Brain microvascular endothelial cell (primary cell): Measurements from ENCODE around the gene ARHGAP9.
"Not testable (repeated sequence)": the region's sequence is repeated elsewhere in the genome, so short reads cannot be mapped to it uniquely, and the experiment has no call there.

Source experiments
- DNase-seq: peaks from one replicate; pipeline ENCODE4 v3.0.0-alpha.2; 2020
- H3K27ac ChIP-seq: fragments of 250-450 bp; sonication (Bioruptor Pico); 2 replicates; pipeline ENCODE4 v1.5.1; 2020; ENCODE audit warnings: mild to moderate bottlenecking, moderate library complexity
- H3K27me3 ChIP-seq: fragments of 250-450 bp; sonication (Bioruptor Pico); replicated peaks from 2 replicates; pipeline ENCODE4 v1.5.1; 2020; ENCODE audit warnings: mild to moderate bottlenecking
- H3K36me3 ChIP-seq: fragments of 250-450 bp; sonication (Bioruptor Pico); replicated peaks from 2 replicates; pipeline ENCODE4 v1.5.1; 2020; ENCODE audit warnings: mild to moderate bottlenecking
- H3K4me3 ChIP-seq: 2 replicates; pipeline ENCODE4 v1.5.1; 2011; ENCODE audit warnings: low read depth, mild to moderate bottlenecking, control low read depth, low read length, moderate library complexity
- in situ Hi-C: cut with HindIII; loops from 2 replicates; pipeline ENCODE4 v1.10.0; 2017; ENCODE audit warnings: low sequenced_read_pairs, low pct_ligation_motif_present
- TF ChIP-seq, protein P1 (sequence below): IDR thresholded peaks from 2 replicates; pipeline ENCODE4 v1.5.1; 2011; ENCODE audit warnings: low read depth, mild to moderate bottlenecking, moderate library complexity, low read length, control low read depth, inconsistent platforms; ENCODE audit errors: missing control alignments

Gene ARHGAP9

DNA sequence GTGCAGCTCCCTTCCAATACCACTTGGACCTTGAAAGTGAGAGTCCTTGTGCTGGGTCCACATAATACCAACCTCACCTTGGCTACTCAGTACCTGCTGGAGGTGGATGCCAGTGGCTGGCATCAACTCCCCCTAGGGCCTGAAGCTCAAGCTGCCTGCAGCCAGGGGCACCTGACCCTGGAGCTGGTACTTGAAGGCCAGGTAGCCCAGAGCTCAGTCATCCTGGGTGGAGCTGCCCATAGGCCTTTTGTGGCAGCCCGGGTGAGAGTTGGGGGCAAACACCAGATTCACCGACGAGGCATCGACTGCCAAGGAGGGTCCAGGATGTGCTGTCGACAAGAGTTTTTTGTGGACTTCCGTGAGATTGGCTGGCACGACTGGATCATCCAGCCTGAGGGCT lies 30.3 kb downstream of the ARHGAP9 start:
- H3K4me3 ChIP-seq, result no peak overlapping the region
- no peaks in the 10 kb centered on the region for H3K36me3 ChIP-seq
- TF ChIP-seq, protein P1, sequence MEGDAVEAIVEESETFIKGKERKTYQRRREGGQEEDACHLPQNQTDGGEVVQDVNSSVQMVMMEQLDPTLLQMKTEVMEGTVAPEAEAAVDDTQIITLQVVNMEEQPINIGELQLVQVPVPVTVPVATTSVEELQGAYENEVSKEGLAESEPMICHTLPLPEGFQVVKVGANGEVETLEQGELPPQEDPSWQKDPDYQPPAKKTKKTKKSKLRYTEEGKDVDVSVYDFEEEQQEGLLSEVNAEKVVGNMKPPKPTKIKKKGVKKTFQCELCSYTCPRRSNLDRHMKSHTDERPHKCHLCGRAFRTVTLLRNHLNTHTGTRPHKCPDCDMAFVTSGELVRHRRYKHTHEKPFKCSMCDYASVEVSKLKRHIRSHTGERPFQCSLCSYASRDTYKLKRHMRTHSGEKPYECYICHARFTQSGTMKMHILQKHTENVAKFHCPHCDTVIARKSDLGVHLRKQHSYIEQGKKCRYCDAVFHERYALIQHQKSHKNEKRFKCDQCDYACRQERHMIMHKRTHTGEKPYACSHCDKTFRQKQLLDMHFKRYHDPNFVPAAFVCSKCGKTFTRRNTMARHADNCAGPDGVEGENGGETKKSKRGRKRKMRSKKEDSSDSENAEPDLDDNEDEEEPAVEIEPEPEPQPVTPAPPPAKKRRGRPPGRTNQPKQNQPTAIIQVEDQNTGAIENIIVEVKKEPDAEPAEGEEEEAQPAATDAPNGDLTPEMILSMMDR, result no peak
- no peaks in the 10 kb centered on the region for H3K27me3 ChIP-seq
- in situ Hi-C loops, result no loop called here
- no peak overlapping the region for H3K27ac ChIP-seq
- no peak for DNase-seq

DNA sequence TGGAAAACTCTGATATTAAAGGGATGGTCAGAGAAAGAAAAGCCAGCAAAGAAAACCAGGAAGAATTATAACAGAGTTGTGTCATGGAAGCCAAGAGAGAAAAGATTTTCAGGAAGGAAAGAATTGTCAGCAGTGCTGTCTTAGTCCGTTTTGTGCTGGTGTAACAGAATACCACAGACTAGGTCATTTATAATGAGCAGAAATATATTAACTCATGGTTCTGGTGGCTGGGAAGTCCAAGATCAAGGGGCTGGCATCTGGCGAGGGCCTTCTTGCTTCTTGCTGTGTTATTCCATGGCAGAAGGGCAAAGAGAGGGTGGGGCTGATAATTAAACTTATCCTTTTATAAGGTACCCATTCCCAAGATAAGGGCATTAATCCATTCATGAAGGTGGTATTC lies 31.0 kb downstream of the ARHGAP9 start:
- in situ Hi-C loops, result no loop called here
- DNase-seq, result no peak
- TF ChIP-seq, protein P1, result no peak
- no peaks in the 10 kb centered on the region for H3K27me3 ChIP-seq
- no peak overlapping the region for H3K27ac ChIP-seq
- no peaks in the 10 kb centered on the region for H3K36me3 ChIP-seq
- no peak overlapping the region for H3K4me3 ChIP-seq

DNA sequence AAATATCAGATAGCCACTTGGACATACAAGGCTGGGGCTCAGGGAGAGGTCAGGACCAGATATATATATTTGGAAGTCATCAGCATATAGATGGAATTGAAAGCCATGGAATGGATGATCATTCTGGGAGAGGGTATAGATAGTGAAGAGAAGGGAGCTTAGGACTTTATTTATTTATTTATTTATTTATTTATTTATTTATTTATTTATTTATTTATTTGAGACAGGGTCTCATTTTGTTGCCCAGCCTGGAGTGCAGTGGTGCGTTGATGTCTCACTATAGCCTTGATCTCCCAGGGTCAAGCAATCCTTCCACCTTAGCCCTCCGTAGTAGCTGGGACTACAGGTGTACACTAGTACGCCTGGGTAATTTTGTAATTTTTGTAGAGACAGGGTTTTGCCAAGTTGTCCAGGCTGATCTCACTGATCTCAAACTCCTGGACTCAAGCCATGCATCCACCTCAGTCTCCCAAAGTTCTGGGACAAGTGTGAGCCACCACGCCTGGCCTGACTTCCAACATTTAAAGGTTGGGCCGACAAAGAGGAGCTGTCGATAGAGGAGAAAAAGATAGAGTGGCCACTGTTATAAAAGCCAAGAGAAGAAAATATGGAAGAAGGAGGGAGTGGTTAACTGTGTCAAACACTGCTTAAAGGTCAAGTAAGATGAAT lies 33.2 kb downstream of the ARHGAP9 start:
- H3K27me3 ChIP-seq, result no peaks in the 10 kb centered on the region
- no peak overlapping the region for H3K4me3 ChIP-seq
- no peak for DNase-seq
- in situ Hi-C loops, result no loop called here
- H3K27ac ChIP-seq, result no peak overlapping the region
- TF ChIP-seq, protein P1, result no peak
- no peaks in the 10 kb centered on the region for H3K36me3 ChIP-seq

DNA sequence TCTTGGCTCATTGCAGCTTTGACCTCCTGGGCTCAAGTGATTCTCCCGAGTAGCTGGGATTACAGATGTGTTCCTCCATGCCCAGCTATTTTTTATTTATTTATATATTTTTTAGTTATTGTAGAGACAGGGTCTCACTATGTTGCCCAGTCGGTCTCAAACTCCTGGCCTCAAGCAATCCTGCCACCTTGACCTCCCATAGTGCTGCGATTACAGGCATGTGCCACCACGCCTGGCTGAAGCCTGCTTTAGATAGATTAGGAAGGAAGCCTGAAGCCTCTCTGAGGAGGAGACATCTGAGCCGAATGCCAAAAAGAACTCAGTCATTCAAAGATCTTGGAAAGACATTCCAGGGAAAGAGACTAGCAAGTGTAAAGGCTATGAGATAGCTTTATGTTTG lies 34.9 kb downstream of the ARHGAP9 start:
- TF ChIP-seq, protein P1, result no peak
- in situ Hi-C loops, result no loop called here
- no peak for DNase-seq

DNA sequence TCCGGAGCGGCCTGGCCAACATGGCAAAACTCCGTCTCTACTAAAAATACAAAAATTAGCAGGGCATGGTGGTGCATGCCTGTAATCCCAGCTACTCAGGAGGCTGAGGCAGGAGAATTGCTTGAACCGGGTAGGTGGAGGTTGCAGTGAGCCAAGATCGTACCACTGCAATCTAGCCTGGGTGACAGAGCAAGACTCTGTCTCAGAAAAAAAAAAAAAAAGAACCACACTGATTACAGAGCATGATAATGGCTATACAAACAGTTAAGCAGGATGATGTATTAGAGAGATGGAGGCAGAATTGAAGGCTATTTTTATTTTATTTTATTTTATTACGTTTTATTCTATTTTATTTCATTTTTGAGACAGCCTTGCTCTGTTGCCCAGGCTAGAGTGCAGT lies 35.3 kb downstream of the ARHGAP9 start:
- H3K27ac ChIP-seq, in situ Hi-C loops, DNase-seq, H3K36me3 ChIP-seq, H3K27me3 ChIP-seq, H3K4me3 ChIP-seq: not testable (repeated sequence)

More for the DNA sequence above, 34.9 kb downstream of the ARHGAP9 start:
- H3K27me3 ChIP-seq, result no peaks in the 10 kb centered on the region
- no peak overlapping the region for H3K27ac ChIP-seq
- H3K36me3 ChIP-seq, result no peaks in the 10 kb centered on the region
- no peak overlapping the region for H3K4me3 ChIP-seq

DNA sequence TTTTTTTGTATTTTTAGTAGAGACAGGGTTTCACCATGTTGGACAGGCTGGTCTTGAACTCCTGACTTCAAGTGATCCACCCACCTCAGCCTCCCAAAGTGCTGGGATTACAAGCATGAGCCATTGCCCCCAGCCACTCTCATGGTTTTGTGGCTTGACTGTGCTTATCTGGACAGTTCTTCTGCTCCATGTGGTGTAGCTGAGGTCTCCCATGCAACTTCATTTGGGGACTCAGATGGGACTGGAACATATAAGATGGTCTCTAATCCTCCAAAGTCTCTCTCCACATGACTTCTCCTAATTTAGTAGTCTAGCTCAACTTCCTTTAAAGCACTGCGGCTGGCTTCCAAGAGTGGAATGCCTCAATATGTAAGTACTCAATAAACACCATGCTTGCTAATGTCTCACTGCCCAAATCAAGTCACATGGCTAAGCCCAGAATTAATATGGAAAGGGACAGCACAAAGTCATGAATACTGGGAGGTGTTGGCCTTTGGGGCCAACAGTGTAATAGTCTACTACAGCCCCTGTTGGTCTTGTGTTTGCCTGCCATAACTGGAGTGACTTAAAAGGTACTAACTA lies 37.7 kb downstream of the ARHGAP9 start:
- Histone ChIP-seq H3K36me3 (no peaks in the 10 kb centered on the region), H3K27ac (no peak overlapping the region), H3K27me3 (no peaks in the 10 kb centered on the region), H3K4me3 (no peak overlapping the region)
- TF ChIP-seq, protein P1, result no peak
- in situ Hi-C loops, result no loop called here
- DNase-seq, result no peak

DNA sequence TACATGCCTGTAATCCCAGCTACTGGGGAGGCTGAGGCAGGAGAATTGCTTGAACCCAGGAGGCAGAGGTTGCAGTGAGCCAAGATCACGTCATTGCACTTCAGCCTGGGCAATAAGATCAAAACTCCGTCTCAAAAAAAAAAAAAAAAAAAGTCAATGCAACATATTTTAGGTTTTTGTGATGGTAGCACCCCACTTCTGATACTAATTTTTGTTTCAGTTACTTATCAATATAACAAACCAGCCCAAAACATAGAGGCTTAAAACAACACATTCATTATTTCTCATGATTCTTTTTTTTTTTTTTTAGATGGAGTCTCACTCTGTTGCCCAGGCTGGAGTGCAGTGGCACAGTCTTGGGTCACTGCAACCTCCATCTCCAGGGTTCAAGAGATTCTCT lies 38.3 kb downstream of the ARHGAP9 start:
- DNase-seq, H3K36me3 ChIP-seq, H3K27me3 ChIP-seq, H3K4me3 ChIP-seq, H3K27ac ChIP-seq, in situ Hi-C loops: not testable (repeated sequence)
